EL (cell line): ENCODE data around the gene TMEM190.

Experiments
- DNase-seq: peaks from one replicate; pipeline ENCODE4 v3.0.0-alpha.2; 2016

TMEM190 gene

GRCh38 chr19:55352549-55353145 lies 24.0 kb upstream of the TMEM190 start:
- no peak for DNase-seq

- DNase-seq: no peak
Observed at GRCh38 chr19:55353356-55353802, 23.2 kb upstream of the TMEM190 start.

- peak; percentile 54 for DNase-seq
Observed at GRCh38 chr19:55353803-55354697, 22.6 kb upstream of the TMEM190 start.

GRCh38 chr19:55354698-55355212 lies 21.9 kb upstream of the TMEM190 start, which contains the start of gene COX6B2:
TSS of gene COX6B2 (minus strand) at chr19:55354719. CDS start at chr19:55354521, 198 bp downstream.
- DNase-seq: no peak

- no peak for DNase-seq
Observed at GRCh38 chr19:55355213-55355821, 21.3 kb upstream of the TMEM190 start.

GRCh38 chr19:55358493-55358892 lies 18.1 kb upstream of the TMEM190 start:
- no peak for DNase-seq

GRCh38 chr19:55358943-55359908 lies 17.4 kb upstream of the TMEM190 start:
- DNase-seq: no peak

GRCh38 chr19:55360902-55361301 lies 15.7 kb upstream of the TMEM190 start:
- no peak for DNase-seq

- DNase-seq: no peak
Observed at GRCh38 chr19:55362174-55362989, 14.2 kb upstream of the TMEM190 start.

- DNase-seq: no peak
Observed at GRCh38 chr19:55362990-55363716, 13.5 kb upstream of the TMEM190 start, which contains the start of gene GARIN5B. TSS of gene GARIN5B (minus strand) at chr19:55363260. CDS start at chr19:55363066, 194 bp downstream.

- DNase-seq: no peak
Observed at GRCh38 chr19:55365245-55365644, 11.4 kb upstream of the TMEM190 start.

GRCh38 chr19:55365964-55366363 lies 10.7 kb upstream of the TMEM190 start:
- DNase-seq: no peak

GRCh38 chr19:55366790-55367189 lies 9.8 kb upstream of the TMEM190 start:
- DNase-seq: no peak

- no peak for DNase-seq
Observed at GRCh38 chr19:55368106-55368505, 8.5 kb upstream of the TMEM190 start.

- DNase-seq: peak; percentile 78
Observed at GRCh38 chr19:55368701-55369563, 7.7 kb upstream of the TMEM190 start.

- peak; percentile 89 for DNase-seq
Observed at GRCh38 chr19:55369653-55370304, 6.8 kb upstream of the TMEM190 start.

- peak; percentile 83 for DNase-seq
Observed at GRCh38 chr19:55370305-55370988, 6.2 kb upstream of the TMEM190 start, which contains the start of gene IL11. TSS of gene IL11 (minus strand) at chr19:55370463. CDS start at chr19:55370310, 153 bp downstream.
